ENCODE measurements around the gene PNLIPRP3. TPM values are rescaled to one million over a fixed set of nuclear protein-coding genes. Genes with fewer than 3 reads are reported as not detected.

PNLIPRP3 gene
- total and polyA plus RNA-seq, 10 of the 15 experiments (the other 5 are each of a cell fraction or from before 2014, with no cell fraction given), result 0.03 TPM; not detected in 9

- TF ChIP-seq DPF2 (IDR thresholded peaks at IDR 0.05) (no peak), KDM1A (IDR thresholded peaks at IDR 0.05; ENCODE audit: borderline replicate concordance) (no peak)
Measured at GRCh38 chr10:116524736-116525135, 97.1 kb downstream of the PNLIPRP3 start (continued).

- Histone ChIP-seq H3K79me2 (ENCODE audit: control insufficient read depth, insufficient read depth, low read length) (no peaks in the 10 kb centered on the region), H3K4me2 (ENCODE audit: control insufficient read depth, insufficient read depth) (no peak overlapping the region), H3K27me3 (replicated peaks in 1 of 2; ENCODE audit: control insufficient read depth in 2 of 2, insufficient read depth in 2 of 2, low read length in 1 of 2) (no peaks in the 10 kb centered on the region), H3K4me1 (ENCODE audit: control insufficient read depth, insufficient read depth, low read length) (no peaks in the 10 kb centered on the region), H4K20me1 (ENCODE audit: control insufficient read depth, insufficient read depth) (no peaks in the 10 kb centered on the region), H2AFZ (ENCODE audit: control insufficient read depth, low read depth, low read length) (no peak overlapping the region), H3K9ac (ENCODE audit: control insufficient read depth, insufficient read depth, low read length) (no peak overlapping the region), H3K36me3 (ENCODE audit: control insufficient read depth in 2 of 2, insufficient read depth in 2 of 2, low read length in 1 of 2) (no peaks in the 10 kb centered on the region), H3K9me3 (replicated peaks; ENCODE audit: control insufficient read depth, insufficient read depth, low read length) (no peaks in the 10 kb centered on the region), H3K4me3 (no peak overlapping the region), H3K27ac (ENCODE audit: control insufficient read depth, insufficient read depth) (no peak overlapping the region)
- in situ Hi-C loops (cut with MboI), result no loop called here
- ChIA-PET CTCF (no interaction called here), POLR2A (no interaction called here), SMC1A (ENCODE audit: uncharacterized antibody, unreplicated experiment) (interaction anchor here (1.8 kb wide), 1 partner anchor 65 kb away, joined by 3 read pairs; no protein-coding TSS in a partner anchor), RAD21 (ENCODE audit: unreplicated experiment) (no interaction called here)
- no peak for ATAC-seq
- WGBS (ENCODE audit: insufficient coverage, insufficient replicate concordance, low lambda C conversion rate, missing lambda C conversion rate), result 3% methylated on average over 3 of the region's 3 CpGs
- no TSS peak for BruUV-seq (replicated peaks)
- no peak for FAIRE-seq
- DNase-seq (ENCODE audit: low read depth, low spot score), result no peak
- intact Hi-C loops (cut with micrococcal nuclease; ENCODE audit: unreplicated experiment), result no loop called here
- no peak for TF ChIP-seq JUND (IDR thresholded peaks at IDR 0.05; ENCODE audit: low read depth, low read length)
- no peak for TF ChIP-seq FOXM1 (IDR thresholded peaks at IDR 0.05; ENCODE audit: low read depth, low read length)
- no peak for TF ChIP-seq POU2F2 (IDR thresholded peaks at IDR 0.05; ENCODE audit: borderline replicate concordance, low read depth, low read length)
- TF ChIP-seq ZBTB11 (CRISPR knock-in tag; IDR thresholded peaks at IDR 0.05), result no peak
- no peak for TF ChIP-seq RELB (IDR thresholded peaks at IDR 0.05; ENCODE audit: low read depth)
- no peak for TF ChIP-seq ZNF24 (IDR thresholded peaks at IDR 0.05)
- no peak for TF ChIP-seq CBX5 (IDR thresholded peaks at IDR 0.05; ENCODE audit: low read depth)
- TF ChIP-seq SREBF1 (IDR thresholded peaks at IDR 0.05; ENCODE audit: low read length), result no peak
- TF ChIP-seq TBL1XR1 (IDR thresholded peaks at IDR 0.05; ENCODE audit: low read depth, low read length), result no peak
- no peak for TF ChIP-seq RAD21 (IDR thresholded peaks at IDR 0.05; ENCODE audit: insufficient read depth, low read depth, low read length)
- no peak for TF ChIP-seq SIX5 (IDR thresholded peaks at IDR 0.05; ENCODE audit: low read depth, low read length, severe bottlenecking)
- TF ChIP-seq ATF7 (IDR thresholded peaks at IDR 0.05; ENCODE audit: low read depth), result no peak
- TF ChIP-seq IKZF2 (IDR thresholded peaks at IDR 0.05), result no peak
- no peak for TF ChIP-seq HSF1 (IDR thresholded peaks at IDR 0.05; ENCODE audit: low read depth, low read length)
- no peak for TF ChIP-seq CREB1 (IDR thresholded peaks at IDR 0.05; ENCODE audit: low read depth)
- TF ChIP-seq ZSCAN29 (IDR thresholded peaks at IDR 0.05), result no peak
- TF ChIP-seq KDM1A (IDR thresholded peaks at IDR 0.05; ENCODE audit: borderline replicate concordance), result no peak
- no peak for TF ChIP-seq ZNF384 (IDR thresholded peaks at IDR 0.05; ENCODE audit: borderline replicate concordance, low read depth, low read length)
- no peak for TF ChIP-seq FOXK2 (IDR thresholded peaks at IDR 0.05)
Measured at GRCh38 chr10:116526219-116526618, 98.6 kb downstream of the PNLIPRP3 start.
